GM19467 (cell line): ENCODE measurements around the gene NDUFAF7.
A peak's percentile ranks its signal among the peaks of the same experiment; 100 is the strongest.
"Not testable (repeated sequence)": the region's sequence is repeated elsewhere in the genome, so short reads cannot be mapped to it uniquely, and the experiment has no call there.

ENCODE experiments used
- ATAC-seq: cut with Tn5 transposase; IDR thresholded peaks from one replicate; pipeline ENCODE4 v1.9.1; 2021; ENCODE audit warnings: mild to moderate bottlenecking, moderate library complexity; ENCODE audit not compliant: unreplicated experiment

NDUFAF7 gene

GRCh38 chr2:37231241-37232130 lies at the start of gene NDUFAF7, which contains the start of gene CEBPZ:
Gene NDUFAF7, plus strand, starts transcription at chr2:37231658. Its CDS starts 48 bp downstream, at chr2:37231706.
Gene CEBPZ, minus strand, starts transcription at chr2:37231596. Its CDS starts 29 bp downstream, at chr2:37231567.
- peak; percentile 92 for ATAC-seq

GRCh38 chr2:37181726-37182684 lies 49.5 kb upstream of the NDUFAF7 start:
- ATAC-seq = no peak

- no peak for ATAC-seq
These were observed 42.9 kb upstream of the NDUFAF7 start, which contains the start of gene SULT6B1 for GRCh38 chr2:37188570-37188969. Gene SULT6B1, minus strand, starts transcription at chr2:37188670. Its CDS starts 30 bp downstream, at chr2:37188640.

GRCh38 chr2:37189452-37190153 lies 41.9 kb upstream of the NDUFAF7 start:
- ATAC-seq = no peak

- ATAC-seq = no peak
These were observed 41.2 kb upstream of the NDUFAF7 start for GRCh38 chr2:37190290-37190689.

GRCh38 chr2:37191253-37191652 lies 40.2 kb upstream of the NDUFAF7 start:
- no peak for ATAC-seq

GRCh38 chr2:37191747-37192146 lies 39.7 kb upstream of the NDUFAF7 start:
- ATAC-seq = no peak

- ATAC-seq = no peak
These were observed 38.9 kb upstream of the NDUFAF7 start for GRCh38 chr2:37192551-37192950.

- ATAC-seq = not testable (repeated sequence)
These were observed 35.6 kb upstream of the NDUFAF7 start for GRCh38 chr2:37195862-37196319.

- peak; percentile 74 for ATAC-seq
These were observed 34.9 kb upstream of the NDUFAF7 start, which contains the start of gene CEBPZOS for GRCh38 chr2:37196320-37197195. Gene CEBPZOS, plus strand, starts transcription at chr2:37196496. Its CDS starts 3,209 bp downstream, at chr2:37199705.

GRCh38 chr2:37198681-37199065 lies 32.8 kb upstream of the NDUFAF7 start:
- no peak for ATAC-seq

GRCh38 chr2:37201208-37201607 lies 30.2 kb upstream of the NDUFAF7 start:
- ATAC-seq = no peak

- no peak for ATAC-seq
These were observed 29.7 kb upstream of the NDUFAF7 start for GRCh38 chr2:37201766-37202165.

GRCh38 chr2:37203708-37204107 lies 27.8 kb upstream of the NDUFAF7 start:
- no peak for ATAC-seq

GRCh38 chr2:37205071-37205661 lies 26.3 kb upstream of the NDUFAF7 start:
- ATAC-seq = not testable (repeated sequence)

GRCh38 chr2:37205689-37206341 lies 25.6 kb upstream of the NDUFAF7 start:
- ATAC-seq = no peak

GRCh38 chr2:37206760-37207159 lies 24.7 kb upstream of the NDUFAF7 start:
- ATAC-seq = not testable (repeated sequence)

GRCh38 chr2:37211212-37211611 lies 20.2 kb upstream of the NDUFAF7 start:
- ATAC-seq = no peak
